Kidney epithelial cell (primary cell): ENCODE data around the gene ASIC2. TPM values are rescaled to one million over a fixed set of nuclear protein-coding genes. Genes with fewer than 3 reads are reported as not detected.

Source experiments
- DNase-seq: peaks from one replicate; pipeline ENCODE4 v3.0.0-alpha.2; 2010; ENCODE audit warnings: low read depth
- H3K27me3 ChIP-seq: 2 replicates; pipeline ENCODE4 v1.6.0; 2011; ENCODE audit warnings: low read length; ENCODE audit not compliant: control insufficient read depth, insufficient read depth
- H3K36me3 ChIP-seq: 2 replicates; pipeline ENCODE4 v1.5.1; 2011; ENCODE audit warnings: low read length; ENCODE audit not compliant: control insufficient read depth, insufficient read depth
- H3K4me3 ChIP-seq: 2 replicates; pipeline ENCODE4 v1.5.1; 2011; ENCODE audit warnings: low read depth, mild to moderate bottlenecking, control low read depth, low read length
- total RNA-seq: library from RNA; depleted of rRNA; stranded (reverse); fragments of >200 nt; gene quantifications from 2 replicates; pipeline ENCODE4 v1.2.3, GENCODE V29; 2015
- TF ChIP-seq, protein P1 (sequence below): IDR thresholded peaks from 2 replicates; pipeline ENCODE4 v1.5.1; 2011; ENCODE audit warnings: mild to moderate bottlenecking, moderate library complexity, low read length, control low read depth, inconsistent platforms; ENCODE audit not compliant: insufficient read depth, poor library complexity, severe bottlenecking

The ASIC2 gene
- total RNA-seq, 1 donor from 2014 or later, result 0.25 TPM

DNA sequence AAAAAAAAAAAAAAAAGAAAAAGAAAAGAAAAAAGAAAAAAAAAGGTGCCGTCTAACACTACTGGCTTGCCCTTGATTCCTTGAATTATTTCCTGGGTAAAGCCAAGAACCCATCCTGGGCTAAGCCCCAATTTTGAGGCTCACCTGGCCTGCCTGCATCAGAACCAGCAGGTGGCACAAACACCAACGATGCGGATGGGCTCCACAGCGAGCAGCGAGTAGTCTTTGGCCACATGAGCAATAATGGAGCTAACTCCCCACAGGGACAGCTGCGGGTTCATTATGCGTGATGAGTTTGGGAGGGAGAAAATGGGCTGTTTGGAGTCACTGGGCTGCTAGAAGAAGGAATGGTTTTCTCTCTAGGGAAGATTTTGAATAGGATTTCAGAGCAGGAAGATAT lies 91.1 kb downstream of the ASIC2 start:
- Histone ChIP-seq H3K36me3 (no peaks in the 10 kb centered on the region), H3K27me3 (no peaks in the 10 kb centered on the region), H3K4me3 (no peak overlapping the region)
- TF ChIP-seq, protein P1, sequence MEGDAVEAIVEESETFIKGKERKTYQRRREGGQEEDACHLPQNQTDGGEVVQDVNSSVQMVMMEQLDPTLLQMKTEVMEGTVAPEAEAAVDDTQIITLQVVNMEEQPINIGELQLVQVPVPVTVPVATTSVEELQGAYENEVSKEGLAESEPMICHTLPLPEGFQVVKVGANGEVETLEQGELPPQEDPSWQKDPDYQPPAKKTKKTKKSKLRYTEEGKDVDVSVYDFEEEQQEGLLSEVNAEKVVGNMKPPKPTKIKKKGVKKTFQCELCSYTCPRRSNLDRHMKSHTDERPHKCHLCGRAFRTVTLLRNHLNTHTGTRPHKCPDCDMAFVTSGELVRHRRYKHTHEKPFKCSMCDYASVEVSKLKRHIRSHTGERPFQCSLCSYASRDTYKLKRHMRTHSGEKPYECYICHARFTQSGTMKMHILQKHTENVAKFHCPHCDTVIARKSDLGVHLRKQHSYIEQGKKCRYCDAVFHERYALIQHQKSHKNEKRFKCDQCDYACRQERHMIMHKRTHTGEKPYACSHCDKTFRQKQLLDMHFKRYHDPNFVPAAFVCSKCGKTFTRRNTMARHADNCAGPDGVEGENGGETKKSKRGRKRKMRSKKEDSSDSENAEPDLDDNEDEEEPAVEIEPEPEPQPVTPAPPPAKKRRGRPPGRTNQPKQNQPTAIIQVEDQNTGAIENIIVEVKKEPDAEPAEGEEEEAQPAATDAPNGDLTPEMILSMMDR, result no peak
- no peak for DNase-seq

DNA sequence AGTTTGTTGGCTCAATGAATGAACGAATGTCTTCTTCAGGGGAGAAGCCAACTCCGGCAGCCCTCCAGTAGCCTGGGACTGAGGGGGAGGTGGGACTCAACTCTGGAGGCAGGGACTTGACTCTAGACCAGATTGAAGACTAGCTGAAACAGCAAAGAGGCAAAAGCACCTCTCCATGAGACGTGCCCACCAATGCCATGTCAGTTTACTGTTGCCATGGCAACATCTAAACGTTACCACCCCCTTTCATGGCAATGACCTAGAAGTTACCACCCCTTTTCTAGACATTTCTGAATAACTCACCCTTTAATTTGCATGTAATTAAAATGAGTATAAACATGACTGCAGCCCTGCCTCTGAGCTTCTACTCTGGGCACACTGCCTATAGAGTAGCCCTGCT lies 91.8 kb downstream of the ASIC2 start:
- TF ChIP-seq, protein P1, result no peak
- no peaks in the 10 kb centered on the region for H3K36me3 ChIP-seq
- no peak overlapping the region for H3K4me3 ChIP-seq
- no peak for DNase-seq
- no peaks in the 10 kb centered on the region for H3K27me3 ChIP-seq

DNA sequence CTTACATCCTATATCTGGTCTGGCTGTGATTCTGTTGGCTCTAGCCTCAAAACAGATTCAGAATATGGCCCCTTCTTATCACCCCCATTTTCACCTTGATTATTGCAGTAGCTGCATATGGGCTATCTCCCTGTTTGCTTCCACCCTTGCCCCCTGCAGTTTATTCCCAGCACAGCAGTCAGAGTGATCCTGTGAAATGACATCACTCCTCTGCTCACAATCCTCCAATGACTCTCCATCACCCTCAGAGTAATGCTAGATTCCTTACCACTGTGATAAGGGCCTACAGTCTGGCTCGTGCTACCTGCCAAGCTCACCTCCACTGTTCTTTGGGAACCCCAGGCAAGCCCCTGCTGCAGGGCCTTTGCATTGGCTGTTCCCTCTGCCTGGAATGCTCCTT lies 92.5 kb downstream of the ASIC2 start:
- Histone ChIP-seq H3K27me3 (no peaks in the 10 kb centered on the region), H3K4me3 (no peak overlapping the region), H3K36me3 (no peaks in the 10 kb centered on the region)
- TF ChIP-seq, protein P1, result peak; percentile 45
- peak; percentile 16 for DNase-seq

DNA sequence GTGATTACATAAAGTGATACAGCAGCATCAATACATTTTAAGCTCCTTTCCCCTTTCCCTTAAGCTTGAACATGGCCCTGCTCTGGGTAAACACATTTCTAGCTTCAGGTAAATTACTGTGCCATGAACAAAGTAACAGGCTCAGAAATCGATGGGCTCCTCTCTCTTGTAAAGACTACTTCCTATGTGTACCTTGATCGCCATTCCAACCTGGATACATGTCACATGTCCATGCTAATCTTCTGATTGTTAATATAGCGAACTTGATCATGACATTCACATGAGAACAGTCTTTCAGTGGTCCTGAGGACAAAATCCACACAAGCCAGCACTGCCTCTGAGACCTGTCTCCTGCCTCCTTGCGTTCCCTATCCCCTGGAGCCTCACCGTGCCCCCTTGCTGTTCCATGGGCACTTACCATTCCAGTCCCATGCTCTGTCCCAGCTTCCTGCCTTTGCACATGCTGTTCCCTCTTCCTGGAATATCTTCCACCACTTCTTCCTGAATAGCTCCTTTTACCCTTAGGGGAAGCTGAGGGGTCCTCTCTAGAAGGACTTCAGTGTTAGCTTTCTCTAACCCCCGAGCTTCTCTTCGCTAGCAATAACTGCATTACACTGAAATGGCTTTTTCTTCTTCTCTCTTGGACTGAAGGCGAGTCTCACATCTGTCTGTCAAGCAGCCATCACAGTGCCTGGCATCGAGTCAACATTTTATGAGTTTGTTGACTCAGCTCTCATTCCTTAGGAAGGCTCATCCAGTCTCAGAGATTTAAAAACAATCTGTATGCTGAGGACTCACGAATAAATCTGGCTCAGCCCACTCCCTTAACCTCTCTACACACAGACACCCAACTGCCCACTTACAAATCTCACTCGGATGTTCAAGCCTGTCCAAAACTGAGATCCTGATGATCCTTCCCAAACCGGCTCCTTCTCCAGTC lies 93.3 kb downstream of the ASIC2 start:
- TF ChIP-seq, protein P1, result no peak
- Histone ChIP-seq H3K36me3 (no peaks in the 10 kb centered on the region), H3K4me3 (no peak overlapping the region), H3K27me3 (no peaks in the 10 kb centered on the region)
- peak; percentile 38 for DNase-seq

DNA sequence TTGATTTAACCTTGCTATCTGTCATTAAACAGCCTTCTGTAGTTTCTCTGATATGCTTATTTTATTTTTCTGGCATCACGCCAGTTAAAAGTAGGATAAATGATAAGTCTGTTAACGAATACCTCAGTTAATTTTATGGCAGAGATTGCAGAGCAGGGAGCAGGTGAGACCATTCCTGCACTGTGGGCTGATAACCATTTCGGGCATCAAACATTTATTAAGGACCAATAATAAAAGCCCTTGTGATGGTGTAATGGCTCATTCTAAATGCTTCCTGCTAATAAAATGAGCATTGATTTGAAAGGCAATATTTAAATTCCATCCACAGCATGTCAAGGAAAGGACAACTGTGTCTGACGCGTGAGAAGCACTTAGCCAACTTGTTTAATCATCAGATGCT lies 94.1 kb downstream of the ASIC2 start:
- H3K27me3 ChIP-seq, result no peaks in the 10 kb centered on the region
- no peak for DNase-seq
- no peak overlapping the region for H3K4me3 ChIP-seq
- TF ChIP-seq, protein P1, result no peak
- H3K36me3 ChIP-seq, result no peaks in the 10 kb centered on the region
